HepG2 (cell line): ENCODE data around the gene BIN1. TPM values are rescaled to one million over a fixed set of nuclear protein-coding genes. Genes with fewer than 3 reads are reported as not detected.
A peak's percentile ranks its signal among the peaks of the same experiment; 100 is the strongest.

Experiments used
- ATAC-seq: fragments of 200-7000 bp; cut with Tn5 transposase; 3 replicates; pipeline ENCODE4 v1.9.1; 2020; ENCODE audit warnings: mild to moderate bottlenecking, moderate library complexity
- BruUV-seq: library from RNA; stranded (reverse); fragments of 400-500 nt; replicated peaks from 2 replicates; lab custom pipeline; 2021; lab: Mats Ljungman, UMichigan
- CTCF ChIA-PET: fragments of 300-600 bp; formaldehyde crosslinking; extraction: SDS; loops from one replicate; lab custom pipeline; 2021; ENCODE audit warnings: low total read pairs, inconsistent platforms, low intra/inter-chr PET ratio; lab: Yijun Ruan, JAX
- POLR2A ChIA-PET: fragments of 350-600 bp; sonication (Branson Sonifier 250); formaldehyde crosslinking; loops from one replicate; lab custom pipeline; 2020; ENCODE audit warnings: antibody characterized with exemption, inconsistent platforms; lab: Yijun Ruan, JAX
- DNase-seq: peaks from one replicate; pipeline ENCODE4 v3.0.0-alpha.2; 2015; ENCODE audit warnings: low spot score
- FAIRE-seq: peaks from 3 replicates; lab custom pipeline; 2011; peaks lifted over from hg19 to GRCh38; lab: Jason Lieb, UNC
- H2AFZ ChIP-seq: one replicate; pipeline ENCODE4 v1.6.1; 2011; ENCODE audit warnings: low read length, inconsistent platforms
- H3K27ac ChIP-seq: fragments of 300-600 bp; 3 replicates; pipeline ENCODE4 v1.8.0; 2011; ENCODE audit warnings: mixed run types, mild to moderate bottlenecking, mixed read lengths, low read length, inconsistent platforms; ENCODE audit not compliant: insufficient read depth; ENCODE audit errors: extremely low read length
- H3K27me3 ChIP-seq, 2 experiments: fragments of 200-600 bp in 1 of 2; 2 replicates in 1 of 2; 3 replicates in 1 of 2; pipeline versions ENCODE4 v1.6.0 to v1.8.0; 2011; ENCODE audit warnings: low read length in 2 of 2, mild to moderate bottlenecking in 2 of 2, moderate library complexity in 2 of 2, inconsistent platforms in 1 of 2; ENCODE audit not compliant: insufficient read depth in 2 of 2, control insufficient read depth in 1 of 2
- H3K36me3 ChIP-seq, 2 experiments: fragments of 200-600 bp in 1 of 2; replicated peaks in 1 of 2; 2 replicates in 1 of 2; 3 replicates in 1 of 2; pipeline versions ENCODE4 v1.5.1 to v1.8.0; 2011; ENCODE audit warnings: low read length in 2 of 2, inconsistent platforms in 1 of 2; ENCODE audit not compliant: insufficient read depth in 2 of 2, control insufficient read depth in 1 of 2
- H3K4me1 ChIP-seq: 2 replicates; pipeline ENCODE4 v1.5.1; 2012; ENCODE audit warnings: low read length, inconsistent platforms; ENCODE audit not compliant: insufficient read depth
- H3K4me2 ChIP-seq: 2 replicates; pipeline ENCODE4 v1.6.0; 2011; ENCODE audit warnings: low read depth, low read length, inconsistent platforms
- H3K4me3 ChIP-seq, 3 experiments: fragments of 200-600 bp in 1 of 3; sonication (generic), shearing (Covaris generic) in 1 of 3; replicated peaks in 1 of 3; 2 replicates each; pipeline ENCODE4 v1.5.1; 2011 to 2016; ENCODE audit warnings: low read length in 3 of 3, inconsistent platforms in 2 of 3, low read depth in 2 of 3, mild to moderate bottlenecking in 2 of 3, control low read depth in 1 of 3, mixed read lengths in 1 of 3; ENCODE audit not compliant: insufficient read depth in 1 of 3
- H3K79me2 ChIP-seq: one replicate; pipeline ENCODE4 v1.6.1; 2011; ENCODE audit warnings: low read length, inconsistent platforms; ENCODE audit not compliant: insufficient read depth
- H3K9ac ChIP-seq: 2 replicates; pipeline ENCODE4 v1.6.0; 2011; ENCODE audit warnings: mild to moderate bottlenecking, low read depth, low read length, inconsistent platforms; ENCODE audit not compliant: insufficient read depth
- H3K9me3 ChIP-seq: 2 replicates; pipeline ENCODE4 v1.5.1; 2012; ENCODE audit warnings: mild to moderate bottlenecking, low read length
- H4K20me1 ChIP-seq: 2 replicates; pipeline ENCODE4 v1.6.0; 2011; ENCODE audit warnings: inconsistent platforms, mild to moderate bottlenecking, low read length, moderate library complexity; ENCODE audit not compliant: insufficient read depth
- CEBPG ChIP-seq: IDR thresholded peaks from 2 replicates; pipeline ENCODE4 v1.6.1; 2016
- FLYWCH1 ChIP-seq: sonication (generic); formaldehyde crosslinking; IDR thresholded peaks from 2 replicates; pipeline ENCODE4 v1.8.1; 2023; ENCODE audit warnings: mild to moderate bottlenecking, missing genetic modification reagents
- FOXP1 ChIP-seq, 2 experiments: fragments of 450-650 bp in 1 of 2; IDR thresholded peaks; 2 replicates each; pipeline ENCODE4 v1.6.1; 2017 to 2018; ENCODE audit warnings: antibody characterized with exemption in 1 of 2
- GTF3A ChIP-seq: sonication (generic); formaldehyde crosslinking; conservative IDR thresholded peaks from 2 replicates; pipeline ENCODE4 v1.4.0; 2020; ENCODE audit warnings: mild to moderate bottlenecking, missing genetic modification reagents
- HNRNPLL ChIP-seq: fragments of 200-400 bp; formaldehyde crosslinking; IDR thresholded peaks from 2 replicates; pipeline ENCODE4 v1.6.1; 2017; ENCODE audit warnings: mild to moderate bottlenecking, low read depth, low read length; ENCODE audit not compliant: poor library complexity, severe bottlenecking
- POLR2AphosphoS2 ChIP-seq: IDR thresholded peaks from 2 replicates; pipeline ENCODE4 v1.6.1; 2011; ENCODE audit warnings: low read depth, low read length, improper control_type of control experiment
- ZFY ChIP-seq: sonication (generic); formaldehyde crosslinking; IDR thresholded peaks from 2 replicates; pipeline ENCODE4 v1.4.0; 2020; ENCODE audit warnings: missing genetic modification reagents
- ZNF343 ChIP-seq: sonication (generic); formaldehyde crosslinking; IDR thresholded peaks from 2 replicates; pipeline ENCODE4 v1.4.0; 2020; ENCODE audit warnings: mild to moderate bottlenecking, missing genetic modification reagents
- ZNF574 ChIP-seq: sonication (generic); formaldehyde crosslinking; IDR thresholded peaks from 2 replicates; pipeline ENCODE4 v1.4.0; 2020; ENCODE audit warnings: missing genetic modification reagents
- ZNF629 ChIP-seq: sonication (generic); formaldehyde crosslinking; conservative IDR thresholded peaks from 2 replicates; pipeline ENCODE4 v1.5.0; 2020; ENCODE audit warnings: missing genetic modification reagents
- WGBS: methylation state at CpG from one replicate; pipeline ENCODE4 v1.1.6; 2017; ENCODE audit warnings: low lambda C conversion rate; 5-methylcytosine and 5-hydroxymethylcytosine counted together
- in situ Hi-C: cut with HindIII; loops from 2 replicates; pipeline ENCODE4 v1.10.0; 2017; ENCODE audit warnings: low pct_unique_long_range_greater_than_20kb; ENCODE audit not compliant: extremely low pct_ligation_motif_present
- intact Hi-C: fragments of 100-400 bp; cut with micrococcal nuclease; formaldehyde crosslinking; loops from one replicate; pipeline ENCODE4 v1.10.0; 2022; ENCODE audit not compliant: unreplicated experiment
- polyA plus RNA-seq, 8 experiments: library from polyadenylated mRNA; depleted of rRNA in 3 of 8; stranded (reverse) in 7 of 8; unstranded in 1 of 8; fragments of >200 nt; fragmentation: Illumina TruSeq in 4 of 8; extraction: Trizol in 4 of 8; gene quantifications; 2 replicates each; pipeline versions ENCODE4 v1.2.1 to v1.2.3, GENCODE V29; 2011 to 2016; ENCODE audit warnings: low read depth in 4 of 8, missing spikeins in 1 of 8, mixed read lengths in 1 of 8; ENCODE audit not compliant: insufficient read depth in 1 of 8
- total RNA-seq, 5 experiments: library from RNA; depleted of rRNA; stranded (reverse); fragments of >200 nt; fragmentation: Illumina TruSeq; extraction: Trizol; gene quantifications; 2 replicates each; pipeline ENCODE4 v1.2.3, GENCODE V29; 2016; ENCODE audit warnings: low read depth in 1 of 5
- TF ChIP-seq, protein P1 (sequence below): IDR thresholded peaks from 2 replicates; pipeline ENCODE4 v1.6.1; 2016; ENCODE audit warnings: missing compliant biosample characterization, missing genetic modification reagents, borderline replicate concordance

The BIN1 gene
- total and polyA plus RNA-seq, 2 of the 13 experiments (the other 11 are each of a cell fraction or from before 2014, with no cell fraction given): 0.93 to 1.2 TPM

- Histone ChIP-seq H3K4me3 (peak overlapping the region; percentile 55 to 77 (median 67)), H3K9me3 (no peaks in the 10 kb centered on the region), H3K4me2 (peak overlapping the region; percentile 90), H3K27ac (no peak overlapping the region), H3K9ac (no peak overlapping the region), H4K20me1 (no peaks in the 10 kb centered on the region), H3K4me1 (peaks cover 37% of the 10 kb centered on the region), H3K79me2 (no peaks in the 10 kb centered on the region), H3K27me3 (peaks cover 15 to 62% of the 10 kb centered on the region in 2 experiments), H2AFZ (no peak overlapping the region), H3K36me3 (no peaks in the 10 kb centered on the region)
- peak; percentile 32 for ATAC-seq
- CTCF ChIA-PET: no interaction called here
- FAIRE-seq: no peak
- DNase-seq: no peak
- intact Hi-C loops: no loop called here
- 2% methylated on average over 17 of the region's 17 CpGs for WGBS
- TF ChIP-seq ZNF343 (CRISPR knock-in tag): no peak
- TF ChIP-seq ZNF574 (CRISPR knock-in tag): 0 out of 2 replicates have a peak, but pooled peaks have one; percentile 3
- 0 out of 2 replicates have a peak, but pooled peaks have one; percentile 5 for TF ChIP-seq ZFY (CRISPR knock-in tag)
- POLR2A ChIA-PET: no interaction called here
- in situ Hi-C loops: no loop called here
- no TSS peak for BruUV-seq
Measured at GRCh38 chr2:127107622-127107999, 657 bp upstream of the BIN1 start.

DNA sequence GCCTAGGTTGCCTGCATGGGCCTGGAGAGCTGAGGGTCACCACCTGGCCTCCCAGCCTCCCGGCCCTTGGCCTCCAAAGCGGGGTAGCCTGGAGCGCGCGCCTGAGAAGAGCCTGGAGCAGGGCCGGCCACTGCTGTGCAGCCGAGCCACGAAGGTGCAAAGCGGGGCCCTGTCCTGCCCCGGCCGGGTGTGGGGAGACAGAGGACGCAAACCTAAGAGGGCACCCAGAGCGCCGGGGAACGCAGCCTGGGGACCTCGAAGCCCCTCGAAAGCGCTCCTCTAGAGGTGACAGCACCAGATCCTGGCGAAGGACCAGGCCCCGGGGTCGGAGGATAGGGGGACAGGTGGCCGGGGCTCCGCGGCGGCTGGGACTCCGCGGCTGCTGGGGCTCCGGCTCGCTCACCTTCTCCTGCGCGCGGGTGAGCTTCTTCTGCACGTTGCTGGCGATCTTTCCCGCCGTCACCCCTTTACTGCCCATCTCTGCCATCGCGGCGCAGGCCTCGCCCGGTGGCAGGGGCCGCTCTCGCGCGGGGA is 430 bp downstream of the BIN1 start:
- in situ Hi-C loops (no loop called here), intact Hi-C loops (no loop called here)
- peak overlapping the region; percentile 55 to 77 (median 67) for H3K4me3 ChIP-seq
- H3K79me2 ChIP-seq: no peaks in the 10 kb centered on the region
- H4K20me1 ChIP-seq: no peaks in the 10 kb centered on the region
- H2AFZ ChIP-seq: no peak overlapping the region
- DNase-seq (no peak), FAIRE-seq (no peak), ATAC-seq (peak; percentile 35)
- H3K9ac ChIP-seq: no peak overlapping the region; the same call in 1 of the 2 replicates
- no TSS peak for BruUV-seq
- ChIA-PET POLR2A (no interaction called here), CTCF (no interaction called here)
- no peak overlapping the region for H3K27ac ChIP-seq
- 3% methylated on average over 25 of the region's 45 CpGs for WGBS
- H3K27me3 ChIP-seq: peaks cover 15 to 73% of the 10 kb centered on the region in 2 experiments
- peaks cover 28% of the 10 kb centered on the region for H3K4me1 ChIP-seq
- no peaks in the 10 kb centered on the region for H3K9me3 ChIP-seq
- H3K4me2 ChIP-seq: peak overlapping the region; percentile 90
- H3K36me3 ChIP-seq: no peaks in the 10 kb centered on the region
- TF ChIP-seq ZNF574 (CRISPR knock-in tag): no peak
- TF ChIP-seq FOXP1 (IDR thresholded peaks at IDR 0.05): no peak
- TF ChIP-seq FOXP1 (CRISPR knock-in tag; IDR thresholded peaks at IDR 0.05): no peak
- no peak for TF ChIP-seq FLYWCH1
- TF ChIP-seq, protein P1, sequence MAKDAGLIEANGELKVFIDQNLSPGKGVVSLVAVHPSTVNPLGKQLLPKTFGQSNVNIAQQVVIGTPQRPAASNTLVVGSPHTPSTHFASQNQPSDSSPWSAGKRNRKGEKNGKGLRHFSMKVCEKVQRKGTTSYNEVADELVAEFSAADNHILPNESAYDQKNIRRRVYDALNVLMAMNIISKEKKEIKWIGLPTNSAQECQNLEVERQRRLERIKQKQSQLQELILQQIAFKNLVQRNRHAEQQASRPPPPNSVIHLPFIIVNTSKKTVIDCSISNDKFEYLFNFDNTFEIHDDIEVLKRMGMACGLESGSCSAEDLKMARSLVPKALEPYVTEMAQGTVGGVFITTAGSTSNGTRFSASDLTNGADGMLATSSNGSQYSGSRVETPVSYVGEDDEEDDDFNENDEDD (CRISPR knock-in tag): 0 out of 2 replicates have a peak, but pooled peaks have one; percentile 20
- TF ChIP-seq GTF3A (CRISPR knock-in tag): no peak
- TF ChIP-seq HNRNPLL: no peak
- TF ChIP-seq CEBPG: no peak
- TF ChIP-seq ZNF629 (CRISPR knock-in tag): no peak
- no peak for TF ChIP-seq POLR2AphosphoS2
